Gastrocnemius medialis (tissue), 4 donors: ENCODE results near the gene GRIK4. TPM values are rescaled to one million over a fixed set of nuclear protein-coding genes. Genes with fewer than 3 reads are reported as not detected.

ENCODE experiments used
- ATAC-seq, 2 donors: fragments of 150-250 bp; one replicate each; pipeline ENCODE4 v1.9.1; 2016
- DNase-seq, 2 donors: peaks; one replicate each; pipeline ENCODE4 v3.0.0-alpha.2; 2019
- H3K27ac ChIP-seq, 4 donors: fragments of 200-600 bp; sonication (generic); 1 replicate in 1 of 4; 2 replicates in 3 of 4; pipeline ENCODE4 v1.5.1; 2016 to 2018; ENCODE audit warnings: mild to moderate bottlenecking in 2 of 4, moderate library complexity in 1 of 4
- H3K27me3 ChIP-seq, 3 donors: fragments of 200-600 bp; sonication (generic) in 2 of 3; 1 replicate in 1 of 3; 2 replicates in 2 of 3; pipeline versions ENCODE4 v1.5.1 to v1.6.0; 2016 to 2019; ENCODE audit warnings: mild to moderate bottlenecking in 1 of 3, moderate library complexity in 1 of 3
- H3K36me3 ChIP-seq, 2 donors: fragments of 200-600 bp; sonication (generic) in 1 of 2; one replicate each; pipeline ENCODE4 v1.5.1; 2017 to 2018
- H3K4me1 ChIP-seq, 2 donors: fragments of 200-600 bp; sonication (generic) in 1 of 2; one replicate each; pipeline ENCODE4 v1.5.1; 2016 to 2017; ENCODE audit warnings: mild to moderate bottlenecking in 2 of 2
- H3K4me3 ChIP-seq, 4 donors: fragments of 200-600 bp; sonication (generic) in 3 of 4; 1 replicate in 1 of 4; 2 replicates in 3 of 4; pipeline ENCODE4 v1.5.1; 2016 to 2019; ENCODE audit warnings: mild to moderate bottlenecking in 2 of 4
- H3K9me3 ChIP-seq, 3 donors: fragments of 200-600 bp; sonication (generic) in 2 of 3; 1 replicate in 1 of 3; 2 replicates in 2 of 3; pipeline ENCODE4 v1.5.1; 2016 to 2019
- POLR2A ChIP-seq, 2 donors: fragments of 450-650 bp; IDR thresholded peaks; one replicate each; pipeline ENCODE4 v1.6.1; 2017; ENCODE audit warnings: antibody characterized with exemption in 2 of 2, mild to moderate bottlenecking in 2 of 2, moderate library complexity in 2 of 2
- in situ Hi-C, 4 donors: fragments of 200-750 bp; cut with MboI; loops; one replicate each; pipeline versions ENCODE4 v1.15.0 to v1.8.0; 2017; ENCODE audit warnings: low sequenced_read_pairs in 4 of 4
- intact Hi-C: fragments of 100-400 bp; cut with DNase I; formaldehyde crosslinking; loops from one replicate; pipeline ENCODE4 v1.15.1; 2023; ENCODE audit warnings: low total_unique reads
- total RNA-seq, 4 donors: library from RNA; depleted of rRNA; stranded (reverse); fragments of >200 nt; gene quantifications; one replicate each; pipeline versions ENCODE4 v1.1.0 to v1.2.3, GENCODE V29; 2016
- TF ChIP-seq, protein P1 (sequence below), 5 experiments: fragments of 450-650 bp in 3 of 5; fragments of 200-600 bp in 2 of 5; sonication (generic) in 2 of 5; IDR thresholded peaks in 4 of 5; conservative IDR thresholded peaks in 1 of 5; 1 replicate in 4 of 5; 2 replicates in 1 of 5; pipeline ENCODE4 v1.5.1; 2016 to 2019; ENCODE audit warnings: antibody characterized with exemption in 5 of 5, mild to moderate bottlenecking in 3 of 5, moderate library complexity in 3 of 5

Gene GRIK4
- total RNA-seq, 4 donors from 2014 or later: 0.42 TPM; not detected in 3

DNA sequence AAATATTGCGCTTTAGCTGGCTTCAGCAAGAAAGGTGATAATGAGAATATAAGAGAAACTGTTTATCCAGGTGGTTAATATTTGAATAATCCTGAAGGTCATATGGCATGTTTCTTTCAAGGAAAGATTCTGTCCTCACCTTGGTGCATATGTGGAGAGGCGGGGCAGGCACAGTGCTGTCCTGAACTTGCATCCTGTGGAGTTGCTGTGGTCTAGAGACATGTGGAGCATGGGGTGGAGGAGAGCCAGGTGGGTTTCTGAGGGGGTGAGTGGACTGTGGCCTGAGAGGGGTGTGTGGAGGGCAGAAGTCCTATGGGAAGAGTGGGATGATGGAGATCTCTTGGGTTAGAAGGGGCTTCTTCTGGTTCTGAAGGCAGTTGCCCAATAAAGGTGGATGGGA, 65.5 kb downstream of the GRIK4 start:
- ATAC-seq (no peak), DNase-seq (no peak)
- Histone ChIP-seq H3K4me3 (no peak overlapping the region), H3K27me3 (peaks cover 0 to 3% (median 3%) of the 10 kb centered on the region in 3 donors), H3K4me1 (no peaks in the 10 kb centered on the region), H3K27ac (no peak overlapping the region), H3K36me3 (no peaks in the 10 kb centered on the region), H3K9me3 (no peaks in the 10 kb centered on the region)
- intact Hi-C loops: no loop called here
- TF ChIP-seq, protein P1, sequence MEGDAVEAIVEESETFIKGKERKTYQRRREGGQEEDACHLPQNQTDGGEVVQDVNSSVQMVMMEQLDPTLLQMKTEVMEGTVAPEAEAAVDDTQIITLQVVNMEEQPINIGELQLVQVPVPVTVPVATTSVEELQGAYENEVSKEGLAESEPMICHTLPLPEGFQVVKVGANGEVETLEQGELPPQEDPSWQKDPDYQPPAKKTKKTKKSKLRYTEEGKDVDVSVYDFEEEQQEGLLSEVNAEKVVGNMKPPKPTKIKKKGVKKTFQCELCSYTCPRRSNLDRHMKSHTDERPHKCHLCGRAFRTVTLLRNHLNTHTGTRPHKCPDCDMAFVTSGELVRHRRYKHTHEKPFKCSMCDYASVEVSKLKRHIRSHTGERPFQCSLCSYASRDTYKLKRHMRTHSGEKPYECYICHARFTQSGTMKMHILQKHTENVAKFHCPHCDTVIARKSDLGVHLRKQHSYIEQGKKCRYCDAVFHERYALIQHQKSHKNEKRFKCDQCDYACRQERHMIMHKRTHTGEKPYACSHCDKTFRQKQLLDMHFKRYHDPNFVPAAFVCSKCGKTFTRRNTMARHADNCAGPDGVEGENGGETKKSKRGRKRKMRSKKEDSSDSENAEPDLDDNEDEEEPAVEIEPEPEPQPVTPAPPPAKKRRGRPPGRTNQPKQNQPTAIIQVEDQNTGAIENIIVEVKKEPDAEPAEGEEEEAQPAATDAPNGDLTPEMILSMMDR (IDR thresholded peaks at IDR 0.05 in 4 of 5, conservative IDR thresholded peaks at IDR 0.05 in 1 of 5): no peak
- TF ChIP-seq POLR2A (IDR thresholded peaks at IDR 0.05): no peak
- in situ Hi-C loops: no loop called here

DNA sequence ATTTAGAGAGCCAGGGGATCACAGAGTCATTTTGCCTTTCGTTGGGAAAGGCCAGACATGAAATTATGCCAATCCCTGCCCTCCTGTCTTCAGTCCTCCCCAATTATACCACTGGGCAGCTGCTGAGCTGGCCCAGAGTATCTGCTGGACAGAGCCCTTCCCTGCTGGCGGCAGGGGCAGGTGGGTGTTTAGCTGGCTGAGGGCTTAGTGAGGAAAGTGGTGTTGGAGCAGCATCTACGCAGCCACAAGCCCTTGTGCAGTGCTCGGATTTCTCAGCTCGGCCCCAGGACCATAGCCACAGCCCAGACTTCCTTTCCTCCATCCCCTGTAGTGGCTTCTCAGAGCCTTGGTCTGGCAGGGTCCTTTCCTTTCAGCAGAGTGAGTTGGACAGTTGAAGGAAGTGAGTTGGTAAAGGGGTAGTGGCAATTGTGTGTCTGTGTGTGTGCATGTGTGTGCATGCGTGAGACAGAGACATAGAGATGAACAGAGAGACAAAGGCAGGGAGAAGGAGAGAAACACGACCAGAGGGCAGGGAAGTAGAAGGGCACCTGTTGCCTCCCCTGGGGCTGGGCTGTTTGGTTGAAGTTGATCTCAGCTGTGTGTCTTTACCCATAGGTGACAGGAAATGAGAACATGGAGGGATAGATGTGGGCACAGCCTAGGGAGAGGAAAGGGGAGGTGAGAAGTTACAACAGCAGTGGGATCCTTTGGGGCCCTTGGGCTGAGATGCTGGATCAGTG, 66.2 kb downstream of the GRIK4 start:
- intact Hi-C loops (no loop called here), in situ Hi-C loops (no loop called here)
- H3K4me1 ChIP-seq: no peaks in the 10 kb centered on the region
- no peak overlapping the region for H3K4me3 ChIP-seq
- H3K27me3 ChIP-seq: peaks cover 3 to 9% (median 4%) of the 10 kb centered on the region in 3 donors
- no peak overlapping the region for H3K27ac ChIP-seq
- peaks cover 0 to 3% (median 0%) of the 10 kb centered on the region in 3 donors for H3K9me3 ChIP-seq
- ATAC-seq (no peak), DNase-seq (no peak)
- no peaks in the 10 kb centered on the region for H3K36me3 ChIP-seq
- TF ChIP-seq POLR2A (IDR thresholded peaks at IDR 0.05): no peak
- TF ChIP-seq, protein P1 (IDR thresholded peaks at IDR 0.05 in 4 of 5, conservative IDR thresholded peaks at IDR 0.05 in 1 of 5): no peak

DNA sequence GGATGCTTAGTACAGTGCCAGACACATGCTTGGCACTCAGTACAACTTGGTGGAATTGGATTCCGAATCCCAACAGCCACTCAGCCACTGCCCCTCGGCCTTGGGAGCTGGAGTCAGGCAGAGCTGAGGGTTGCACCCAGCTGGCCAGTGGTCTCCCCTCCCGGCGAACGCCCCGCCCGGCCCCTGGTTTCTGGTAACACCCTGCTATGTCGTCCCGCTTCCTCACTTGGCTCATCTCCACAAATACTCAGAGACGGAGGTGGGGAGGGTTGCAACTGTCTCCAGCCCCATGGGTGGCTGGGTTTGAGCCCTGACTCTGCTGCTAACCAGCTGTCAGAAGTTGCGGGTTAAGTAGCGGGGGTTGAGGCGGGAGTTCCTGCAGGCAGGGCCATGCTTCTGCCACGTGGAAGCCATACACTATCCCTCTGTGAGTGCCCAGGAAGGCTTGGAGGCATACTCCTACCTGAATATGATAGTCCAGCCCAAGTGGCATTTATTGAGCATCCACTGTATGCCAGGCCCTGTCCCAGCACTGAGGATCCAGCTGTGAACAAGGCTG, 67.1 kb downstream of the GRIK4 start:
- TF ChIP-seq POLR2A (IDR thresholded peaks at IDR 0.05): no peak
- TF ChIP-seq, protein P1 (IDR thresholded peaks at IDR 0.05 in 4 of 5, conservative IDR thresholded peaks at IDR 0.05 in 1 of 5): no peak
- Histone ChIP-seq H3K27me3 (peaks cover 3 to 9% (median 6%) of the 10 kb centered on the region in 3 donors), H3K4me1 (no peaks in the 10 kb centered on the region), H3K9me3 (peaks cover 0 to 3% (median 3%) of the 10 kb centered on the region in 3 donors), H3K27ac (no peak overlapping the region), H3K4me3 (no peak overlapping the region), H3K36me3 (no peaks in the 10 kb centered on the region)
- ATAC-seq (no peak), DNase-seq (no peak)
- in situ Hi-C loops (no loop called here), intact Hi-C loops (no loop called here)

DNA sequence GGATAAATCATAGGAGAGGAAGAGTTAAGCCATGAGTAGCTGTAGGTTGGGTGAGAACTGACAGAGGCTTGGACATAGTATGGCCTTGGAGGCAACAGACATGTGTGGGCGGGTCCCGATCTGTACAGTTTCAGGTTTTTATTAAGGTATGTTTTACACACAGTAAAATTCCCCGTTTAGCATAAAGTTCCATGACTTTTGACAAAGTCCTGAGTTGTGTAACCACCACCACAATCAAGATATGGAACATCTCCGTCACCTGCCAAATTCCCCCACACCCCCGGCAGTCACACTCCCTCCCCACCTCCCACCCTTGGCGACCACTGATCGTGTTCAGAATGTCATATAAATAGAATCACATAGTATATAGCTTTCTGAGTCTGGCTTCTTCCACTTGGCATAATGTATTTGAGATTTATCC, 68.1 kb downstream of the GRIK4 start:
- peaks cover 3 to 8% (median 6%) of the 10 kb centered on the region in 3 donors for H3K27me3 ChIP-seq
- peaks cover 0 to 4% (median 3%) of the 10 kb centered on the region in 3 donors for H3K9me3 ChIP-seq
- no peak overlapping the region for H3K4me3 ChIP-seq
- no peaks in the 10 kb centered on the region for H3K4me1 ChIP-seq
- ATAC-seq: no peak
- no peak for DNase-seq
- in situ Hi-C loops: no loop called here
- no peak overlapping the region for H3K27ac ChIP-seq
- H3K36me3 ChIP-seq: no peaks in the 10 kb centered on the region
- intact Hi-C loops: no loop called here
- TF ChIP-seq, protein P1 (IDR thresholded peaks at IDR 0.05 in 4 of 5, conservative IDR thresholded peaks at IDR 0.05 in 1 of 5): no peak
- TF ChIP-seq POLR2A (IDR thresholded peaks at IDR 0.05): no peak
